Endothelial cell of umbilical vein (primary cell): ENCODE data around the gene FBLN2. TPM values are rescaled to one million over a fixed set of nuclear protein-coding genes. Genes with fewer than 3 reads are reported as not detected.

ENCODE experiments used
- BruUV-seq: library from RNA; stranded (reverse); fragments of 400-500 nt; replicated peaks from 2 replicates; lab custom pipeline; 2021; lab: Mats Ljungman, UMichigan
- CTCF ChIA-PET: fragments of 300-600, 350-600 bp; sonication (Branson Sonifier 250); formaldehyde crosslinking; loops from one replicate; lab custom pipeline; 2021; ENCODE audit warnings: antibody characterized with exemption, inconsistent platforms; lab: Charles Lee
- POLR2A ChIA-PET: fragments of 300-600, 350-600 bp; sonication (Branson Sonifier 250); formaldehyde crosslinking; loops from one replicate; lab custom pipeline; 2021; ENCODE audit warnings: antibody characterized with exemption, inconsistent platforms; lab: Charles Lee
- DNase-seq: peaks from one replicate; pipeline ENCODE4 v3.0.0-alpha.2; 2011; ENCODE audit warnings: low read depth, low spot score
- FAIRE-seq: peaks from 2 replicates; lab custom pipeline; 2011; peaks lifted over from hg19 to GRCh38; lab: Jason Lieb, UNC
- H2AFZ ChIP-seq: 2 replicates; pipeline ENCODE4 v1.6.0; 2012; ENCODE audit warnings: low read depth, low read length, control low read depth, inconsistent platforms
- H3K27ac ChIP-seq: 2 replicates; pipeline ENCODE4 v1.5.1; 2011; ENCODE audit warnings: low read depth, mild to moderate bottlenecking, control low read depth, low read length, moderate library complexity; ENCODE audit not compliant: insufficient read depth
- H3K27me3 ChIP-seq, 2 experiments: 2 replicates each; pipeline versions ENCODE4 v1.6.0 to v1.6.1; 2011; ENCODE audit warnings: low read length in 2 of 2, mixed read lengths in 1 of 2; ENCODE audit not compliant: control insufficient read depth in 2 of 2, insufficient read depth in 2 of 2
- H3K36me3 ChIP-seq, 2 experiments: 2 replicates in 1 of 2; 3 replicates in 1 of 2; pipeline ENCODE4 v1.5.1; 2011; ENCODE audit warnings: low read length in 2 of 2, mild to moderate bottlenecking in 1 of 2, moderate library complexity in 1 of 2; ENCODE audit not compliant: control insufficient read depth in 2 of 2, insufficient read depth in 2 of 2; ENCODE audit errors: extremely low read depth in 1 of 2
- H3K4me1 ChIP-seq: 3 replicates; pipeline ENCODE4 v1.5.1; 2011; ENCODE audit warnings: mild to moderate bottlenecking, low read length; ENCODE audit not compliant: control insufficient read depth, insufficient read depth; ENCODE audit errors: extremely low read depth
- H3K4me2 ChIP-seq: 2 replicates; pipeline ENCODE4 v1.6.1; 2011; ENCODE audit warnings: low read length, control low read depth, mixed read lengths; ENCODE audit not compliant: insufficient read depth
- H3K4me3 ChIP-seq, 3 experiments: fragments of 200-600 bp in 1 of 3; sonication (generic), shearing (Covaris generic) in 1 of 3; replicated peaks in 1 of 3; 2 replicates each; pipeline ENCODE4 v1.5.1; 2011 to 2016; ENCODE audit warnings: control low read depth in 3 of 3, low read length in 3 of 3, mild to moderate bottlenecking in 2 of 3, inconsistent platforms in 1 of 3, low read depth in 1 of 3, moderate library complexity in 1 of 3; ENCODE audit not compliant: insufficient read depth in 1 of 3
- H3K79me2 ChIP-seq: 2 replicates; pipeline ENCODE4 v1.6.0; 2012; ENCODE audit warnings: low read length, inconsistent platforms; ENCODE audit not compliant: control insufficient read depth, insufficient read depth
- H3K9ac ChIP-seq: replicated peaks from 2 replicates; pipeline ENCODE3; 2011; ENCODE audit warnings: low read length, control low read depth; ENCODE audit not compliant: insufficient read depth; ENCODE audit errors: extremely low read depth
- H3K9me1 ChIP-seq: replicated peaks from 3 replicates; pipeline ENCODE4 v1.6.0; 2011; ENCODE audit warnings: mild to moderate bottlenecking, low read length; ENCODE audit not compliant: control insufficient read depth, insufficient read depth; ENCODE audit errors: extremely low read depth
- H3K9me3 ChIP-seq: replicated peaks from 2 replicates; pipeline ENCODE4 v1.5.1; 2012; ENCODE audit warnings: low read length, inconsistent platforms; ENCODE audit not compliant: control insufficient read depth, insufficient read depth
- H4K20me1 ChIP-seq: replicated peaks from 2 replicates; pipeline ENCODE3; 2011; ENCODE audit warnings: mild to moderate bottlenecking, low read length; ENCODE audit not compliant: control insufficient read depth, insufficient read depth; ENCODE audit errors: extremely low read depth
- CTCF ChIP-seq, 2 donors: IDR thresholded peaks; 1 replicate in 1 of 2; 2 replicates in 1 of 2; pipeline ENCODE4 v1.5.1; 2011; ENCODE audit warnings: low read length in 2 of 2, mild to moderate bottlenecking in 2 of 2, moderate library complexity in 2 of 2, control low read depth in 1 of 2, inconsistent platforms in 1 of 2, low read depth in 1 of 2; ENCODE audit not compliant: insufficient read depth in 1 of 2; ENCODE audit errors: extremely low read depth in 1 of 2
- EZH2 ChIP-seq: IDR thresholded peaks from 2 replicates; pipeline ENCODE4 v1.6.1; 2012; ENCODE audit warnings: borderline replicate concordance, low read depth, mild to moderate bottlenecking, moderate library complexity, low read length, inconsistent platforms; ENCODE audit not compliant: severe bottlenecking
- FOS ChIP-seq: IDR thresholded peaks from 2 replicates; pipeline ENCODE4 v1.6.1; 2011; ENCODE audit warnings: mild to moderate bottlenecking, low read length, moderate library complexity, borderline replicate concordance; ENCODE audit not compliant: insufficient read depth
- GATA2 ChIP-seq: IDR thresholded peaks from 2 replicates; pipeline ENCODE4 v1.7.0; 2011; ENCODE audit warnings: low read depth, mild to moderate bottlenecking, moderate library complexity, mixed read lengths, low read length; ENCODE audit not compliant: insufficient read length, insufficient read depth
- JUN ChIP-seq: IDR thresholded peaks from 2 replicates; pipeline ENCODE4 v1.6.1; 2011; ENCODE audit warnings: borderline replicate concordance, low read depth; ENCODE audit not compliant: insufficient read length, insufficient read depth
- MAX ChIP-seq: IDR thresholded peaks from 2 replicates; pipeline ENCODE4 v1.6.1; 2011; ENCODE audit not compliant: insufficient read depth, insufficient read length
- MYC ChIP-seq: IDR thresholded peaks from one replicate; pipeline ENCODE4 v1.6.1; 2011; ENCODE audit warnings: mild to moderate bottlenecking, low read depth, low read length
- POLR2A ChIP-seq: IDR thresholded peaks from 2 replicates; pipeline ENCODE4 v1.6.1; 2012; ENCODE audit warnings: low read depth, mild to moderate bottlenecking, control low read depth, low read length
- POLR2AphosphoS5 ChIP-seq: IDR thresholded peaks from 2 replicates; pipeline ENCODE4 v1.6.1; 2012; ENCODE audit warnings: low read depth, mild to moderate bottlenecking, control low read depth, low read length, moderate library complexity; ENCODE audit not compliant: insufficient read depth
- dilution Hi-C: fragments of 300-500 bp; cut with MboI; formaldehyde crosslinking; loops from one replicate; pipeline ENCODE4 v1.15.0; 2019; ENCODE audit warnings: low sequenced_read_pairs; ENCODE audit not compliant: extremely low pct_ligation_motif_present
- intact Hi-C: fragments of 100-400 bp; cut with micrococcal nuclease; formaldehyde crosslinking; loops from one replicate; pipeline ENCODE4 v1.10.0; 2022
- polyA plus RNA-seq, 4 experiments: library from polyadenylated mRNA; depleted of rRNA in 3 of 4; stranded (reverse) in 3 of 4; unstranded in 1 of 4; fragments of >200 nt; gene quantifications; 2 replicates each; pipeline versions ENCODE4 v1.2.1 to v1.2.3, GENCODE V29; 2011 to 2012; ENCODE audit warnings: missing spikeins in 1 of 4
- total RNA-seq: library from RNA; stranded (reverse); gene quantifications from 2 replicates; pipeline ENCODE4 v1.2.3, GENCODE V29; 2021

The FBLN2 gene
- total and polyA plus RNA-seq, 2 donors (not counting 3 experiments of a cell fraction or from before 2014, with no cell fraction given) = 1.4 to 1.9 TPM

GRCh38 chr3:13623101-13623654 is 74.3 kb downstream of the FBLN2 start:
- BruUV-seq = no TSS peak
- H4K20me1 ChIP-seq = no peaks in the 10 kb centered on the region
- FAIRE-seq = no peak
- no peak for DNase-seq
- intact Hi-C loops (no loop called here), dilution Hi-C loops (no loop called here)
- ChIA-PET POLR2A (no interaction called here), CTCF (interaction anchor here (2.8 kb wide), 1 partner anchor 25 kb away, joined by 9 read pairs; no protein-coding TSS in a partner anchor)
- no peaks in the 10 kb centered on the region for H3K36me3 ChIP-seq
- H3K27me3 ChIP-seq = no peaks in the 10 kb centered on the region
- H3K4me1 ChIP-seq = no peaks in the 10 kb centered on the region
- no peaks in the 10 kb centered on the region for H3K79me2 ChIP-seq
- no peak overlapping the region for H3K27ac ChIP-seq
- H3K9ac ChIP-seq = no peak overlapping the region
- H3K4me3 ChIP-seq = no peak overlapping the region
- H3K9me1 ChIP-seq = no peaks in the 10 kb centered on the region
- no peak overlapping the region for H2AFZ ChIP-seq
- H3K4me2 ChIP-seq = no peak overlapping the region
- no peak for TF ChIP-seq MAX
- no peak for TF ChIP-seq CTCF (IDR thresholded peaks at IDR 0.05; ENCODE audit: extremely low read depth in 1 of 2, insufficient read depth in 1 of 2, low read depth in 1 of 2, low read length in 2 of 2)
- no peak for TF ChIP-seq EZH2
- no peaks in the 10 kb centered on the region for H3K9me3 ChIP-seq

GRCh38 chr3:13624021-13624420 is 75.1 kb downstream of the FBLN2 start:
- no peaks in the 10 kb centered on the region for H3K79me2 ChIP-seq
- CTCF ChIA-PET = no interaction called here
- POLR2A ChIA-PET = no interaction called here
- intact Hi-C loops (no loop called here), dilution Hi-C loops (no loop called here)
- no peak overlapping the region for H3K4me2 ChIP-seq
- H4K20me1 ChIP-seq = no peaks in the 10 kb centered on the region
- no peak overlapping the region for H3K27ac ChIP-seq
- H3K9me3 ChIP-seq = no peaks in the 10 kb centered on the region
- no peak overlapping the region for H2AFZ ChIP-seq
- H3K27me3 ChIP-seq = no peaks in the 10 kb centered on the region
- H3K9me1 ChIP-seq = no peaks in the 10 kb centered on the region
- DNase-seq (no peak), FAIRE-seq (no peak)
- H3K4me3 ChIP-seq = no peak overlapping the region
- no peaks in the 10 kb centered on the region for H3K4me1 ChIP-seq
- no peak overlapping the region for H3K9ac ChIP-seq
- no peak for TF ChIP-seq POLR2A
- TF ChIP-seq EZH2 = no peak
- TF ChIP-seq MYC = no peak
- no peak for TF ChIP-seq MAX
- no peak for TF ChIP-seq CTCF (IDR thresholded peaks at IDR 0.05; ENCODE audit: extremely low read depth in 1 of 2, insufficient read depth in 1 of 2, low read depth in 1 of 2, low read length in 2 of 2)
- TF ChIP-seq JUN = no peak
- no peak for TF ChIP-seq GATA2
- TF ChIP-seq POLR2AphosphoS5 = no peak
- no peak for TF ChIP-seq FOS
- no peaks in the 10 kb centered on the region for H3K36me3 ChIP-seq
- no TSS peak for BruUV-seq
